D721Med (cell line): ENCODE data around the gene AATK.

ENCODE experiments used
- DNase-seq: peaks from one replicate; pipeline ENCODE4 v3.0.0; 2011; ENCODE audit warnings: low spot score; ENCODE audit not compliant: insufficient read length
- FAIRE-seq: peaks from 2 replicates; lab custom pipeline; 2011; peaks lifted over from hg19 to GRCh38; lab: Jason Lieb, UNC
- CTCF ChIP-seq: IDR thresholded peaks from 2 replicates; pipeline ENCODE4 v1.5.1; 2012; ENCODE audit warnings: mild to moderate bottlenecking, control low read depth; ENCODE audit not compliant: insufficient read depth; ENCODE audit errors: missing control alignments

Gene AATK

GRCh38 chr17:81114351-81115093 lies 51.5 kb downstream of the AATK start:
- TF ChIP-seq CTCF = no peak
- FAIRE-seq = no peak
- no peak for DNase-seq

GRCh38 chr17:81113158-81113724 lies 52.8 kb downstream of the AATK start:
- no peak for FAIRE-seq
- TF ChIP-seq CTCF = no peak
- DNase-seq = no peak

GRCh38 chr17:81112450-81112849 lies 53.6 kb downstream of the AATK start:
- no peak for DNase-seq

GRCh38 chr17:81111066-81111465 lies 55.0 kb downstream of the AATK start:
- FAIRE-seq (no peak), DNase-seq (no peak)
- TF ChIP-seq CTCF = no peak

More at GRCh38 chr17:81112450-81112849, 53.6 kb downstream of the AATK start:
- no peak for FAIRE-seq
- no peak for TF ChIP-seq CTCF

GRCh38 chr17:81110488-81111040 lies 55.5 kb downstream of the AATK start:
- FAIRE-seq (no peak), DNase-seq (no peak)
- TF ChIP-seq CTCF = no peak

GRCh38 chr17:81109957-81110356 lies 56.1 kb downstream of the AATK start:
- FAIRE-seq = no peak
- no peak for TF ChIP-seq CTCF
- no peak for DNase-seq

- FAIRE-seq (no peak), DNase-seq (no peak)
- TF ChIP-seq CTCF = no peak
Observed at GRCh38 chr17:81108220-81108619, 57.8 kb downstream of the AATK start.
